Activated T-cell treated with anti-CD3 and anti-CD28 coated beads for 48 hours (primary cell): ENCODE data around the gene FAF2.

Experiments used
- DNase-seq: peaks from one replicate; pipeline ENCODE4 v3.0.0-alpha.2; 2020; ENCODE audit warnings: low read depth

Gene FAF2

DNA sequence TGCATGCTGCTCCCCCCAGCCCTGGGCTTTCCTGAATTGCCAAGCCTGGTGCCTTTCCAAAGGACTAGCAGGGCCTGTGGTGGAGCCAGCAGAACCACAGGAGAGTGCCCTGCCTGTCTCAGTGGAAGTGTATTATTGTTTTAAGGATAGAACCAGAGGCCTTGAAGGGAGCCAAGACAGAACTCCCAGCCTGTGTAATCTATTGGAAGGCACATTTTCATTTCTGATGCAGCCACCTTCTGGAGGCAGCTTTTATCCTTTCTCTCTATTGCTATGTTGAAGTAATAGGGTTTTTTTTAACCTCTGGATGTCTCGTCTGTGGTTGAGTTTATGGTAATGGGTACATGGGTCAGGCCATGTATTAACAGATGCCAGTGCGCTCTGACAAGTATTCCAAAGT, 59.7 kb downstream of the FAF2 start:
- DNase-seq: no peak

DNA sequence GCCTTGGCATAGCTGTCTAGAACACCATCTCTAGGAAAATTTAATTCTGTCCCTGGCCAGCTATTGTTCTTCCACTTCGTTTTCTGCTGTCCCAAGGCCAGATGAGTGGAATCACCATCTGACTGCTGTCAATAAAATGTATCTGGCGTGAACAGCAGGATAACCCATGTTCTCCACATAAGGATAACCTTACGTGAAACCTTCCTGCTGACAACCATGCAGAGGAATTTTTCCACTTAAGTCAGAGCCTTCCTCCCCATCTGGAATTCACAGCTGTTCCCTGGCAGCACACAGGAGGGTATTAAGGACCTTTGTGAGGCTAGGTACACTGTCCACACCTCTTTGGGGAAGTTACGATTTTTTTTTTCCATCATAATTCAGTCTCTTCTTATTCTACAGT, 60.4 kb downstream of the FAF2 start:
- no peak for DNase-seq

DNA sequence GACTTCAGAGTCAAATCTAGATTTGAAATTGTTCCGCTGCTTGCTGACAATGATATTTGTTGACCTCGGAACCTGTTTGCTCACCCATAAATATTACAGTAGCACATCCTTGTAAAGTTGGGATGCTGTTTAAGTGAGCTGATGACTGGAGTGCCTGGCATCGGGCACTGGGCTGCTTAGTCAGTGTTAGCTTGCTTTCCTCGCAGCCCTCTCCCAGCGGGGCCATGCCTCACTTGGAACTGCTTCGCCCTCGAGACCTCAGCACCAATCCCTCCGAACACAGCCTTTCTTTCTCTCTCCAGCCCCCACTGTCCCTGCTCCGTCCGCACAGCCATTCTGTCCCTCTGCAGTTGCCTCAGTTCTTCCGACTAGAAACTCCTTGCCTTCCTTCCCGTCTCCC, 65.6 kb downstream of the FAF2 start:
- DNase-seq: no peak

DNA sequence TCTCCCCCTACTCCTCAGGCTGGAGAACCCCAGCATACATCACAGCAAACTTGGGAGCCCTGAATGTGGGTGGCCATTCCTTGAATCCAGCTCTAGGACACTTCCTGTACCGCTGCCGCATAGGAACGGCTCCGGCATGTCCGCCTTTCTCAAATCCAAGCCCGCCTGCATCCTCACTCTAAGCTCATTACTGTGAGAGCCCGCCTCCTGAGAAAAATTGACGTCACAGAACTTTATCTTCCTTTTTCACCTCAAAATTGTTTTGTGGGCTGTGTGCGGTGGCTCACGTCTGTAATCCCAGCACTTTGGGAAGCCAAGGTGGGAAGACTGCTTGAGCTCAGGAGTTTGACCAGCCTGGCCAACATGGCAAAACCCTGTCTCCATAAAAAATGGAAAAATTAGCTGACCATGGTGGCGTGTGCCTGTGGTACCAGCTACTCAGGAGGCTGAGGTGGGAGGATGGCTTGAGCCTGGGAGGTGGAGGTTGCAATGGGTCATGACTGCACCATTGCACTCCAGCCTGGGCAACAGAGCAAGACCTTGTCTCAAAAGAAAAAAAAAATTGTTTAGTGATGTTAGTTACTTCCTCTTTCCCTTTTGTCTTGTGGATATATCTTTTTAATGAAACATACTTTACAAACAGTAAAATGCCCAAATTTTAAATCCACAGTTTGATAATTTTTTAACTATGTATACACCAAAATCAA, 66.2 kb downstream of the FAF2 start:
- no peak for DNase-seq

DNA sequence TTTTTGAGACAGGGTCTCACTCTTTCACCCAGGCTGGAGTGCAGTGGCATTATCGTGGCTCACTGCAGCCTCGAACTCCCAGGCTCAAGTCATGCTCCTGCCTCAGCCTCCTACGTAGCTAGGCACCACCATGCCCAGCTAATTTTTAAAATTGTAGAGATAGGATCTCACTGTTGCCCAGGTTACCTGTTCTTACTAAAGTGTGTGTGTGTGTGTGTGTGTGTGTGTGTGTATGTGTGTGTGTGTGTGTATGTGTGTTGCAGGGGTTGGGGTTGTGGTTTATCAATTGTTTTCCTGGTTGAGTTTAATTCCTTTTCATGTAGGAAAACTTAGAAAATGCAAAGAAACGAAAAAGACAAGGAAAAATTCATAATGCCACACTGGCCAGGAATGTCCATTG, 67.2 kb downstream of the FAF2 start:
- no peak for DNase-seq

DNA sequence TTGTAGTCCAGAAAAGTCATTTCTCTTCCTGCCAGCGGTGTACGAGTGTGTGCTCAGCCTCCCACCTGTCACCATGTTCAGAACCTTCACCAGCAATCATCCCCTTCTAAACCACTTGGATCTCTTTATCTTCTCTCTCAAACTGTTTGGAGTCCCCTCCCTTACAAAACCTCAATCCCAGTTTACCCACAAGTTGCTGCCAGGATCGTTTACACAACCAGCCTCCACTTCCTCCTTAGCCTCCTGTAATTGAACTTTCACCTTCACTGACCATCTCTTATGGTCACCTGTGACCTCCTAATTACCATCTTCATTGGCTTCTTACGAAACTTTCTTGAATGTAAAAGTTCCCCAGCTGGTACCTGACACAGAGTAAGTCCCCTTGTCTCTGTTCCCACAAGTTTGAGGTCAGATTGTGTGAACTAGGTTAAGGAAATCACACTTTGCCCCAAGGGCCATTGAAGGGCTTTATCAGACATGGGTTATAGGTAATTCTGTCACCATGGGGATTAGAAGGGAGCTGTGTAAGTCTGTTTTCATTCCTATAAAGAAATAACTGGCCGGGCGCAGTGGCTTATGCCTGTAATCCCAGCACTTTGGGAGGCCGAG, 69.0 kb downstream of the FAF2 start:
- DNase-seq: no peak

DNA sequence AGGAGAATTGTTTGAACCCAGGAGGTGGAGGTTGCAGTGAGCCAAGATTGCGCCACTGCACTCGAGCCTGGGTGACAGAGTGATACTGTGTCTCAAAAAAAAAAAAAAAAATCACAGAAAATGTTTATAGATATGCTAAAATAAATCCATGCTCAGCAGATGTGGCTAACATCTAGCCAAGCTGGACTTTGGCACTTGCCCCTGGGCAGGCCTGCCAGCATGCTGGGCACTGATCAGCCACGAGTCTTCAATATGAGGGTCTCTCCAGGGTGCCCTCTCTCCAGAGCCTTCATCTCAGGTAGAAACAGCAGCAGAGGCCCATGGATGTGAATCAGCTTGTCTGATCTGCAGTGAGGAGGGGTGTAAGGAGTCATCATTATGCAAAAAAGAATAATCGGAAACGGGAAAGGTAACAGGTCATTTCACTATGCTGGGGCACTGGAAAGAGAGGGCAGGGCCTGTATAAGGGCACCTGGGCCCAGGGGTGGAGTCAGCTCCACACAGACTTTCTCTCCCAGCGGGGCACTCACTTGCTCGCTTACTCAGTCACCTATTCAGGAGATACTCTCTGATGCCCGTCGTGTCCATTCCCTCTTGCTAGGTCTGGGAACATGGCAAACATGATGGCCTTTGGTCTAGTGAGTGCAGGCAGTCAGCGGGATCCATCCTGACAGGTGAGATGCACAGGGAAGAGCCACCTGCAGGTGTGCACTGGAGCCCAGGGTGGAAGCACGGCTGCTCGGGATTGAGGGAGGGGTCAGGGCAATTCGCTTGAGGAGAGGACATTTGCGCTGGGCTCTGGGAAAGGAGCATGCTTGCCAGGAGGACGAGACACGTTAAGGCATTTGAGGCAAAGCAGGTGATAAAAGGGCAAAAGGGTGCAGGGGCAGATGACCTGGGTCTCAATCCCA, 71.9 kb downstream of the FAF2 start:
- DNase-seq: no peak

DNA sequence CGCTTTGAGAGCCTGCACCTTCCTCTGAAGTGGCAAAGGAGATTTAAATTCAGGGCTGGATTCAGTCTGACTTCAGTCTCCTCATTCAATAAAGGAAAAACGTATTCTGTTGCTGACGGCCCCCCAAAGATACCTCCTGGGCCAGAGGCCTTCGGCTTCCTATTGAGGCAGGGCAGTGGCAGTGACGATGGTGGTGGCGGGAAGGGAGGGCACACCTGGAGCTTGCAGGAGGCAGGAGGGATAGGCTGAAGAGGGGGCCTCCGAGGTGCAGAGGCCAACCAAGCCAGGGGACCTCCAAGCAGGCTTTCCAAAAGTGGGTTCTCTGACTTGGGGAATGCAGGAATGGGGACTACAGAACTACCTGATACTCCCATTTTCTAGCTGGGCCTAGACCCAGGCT, 73.1 kb downstream of the FAF2 start:
- no peak for DNase-seq

DNA sequence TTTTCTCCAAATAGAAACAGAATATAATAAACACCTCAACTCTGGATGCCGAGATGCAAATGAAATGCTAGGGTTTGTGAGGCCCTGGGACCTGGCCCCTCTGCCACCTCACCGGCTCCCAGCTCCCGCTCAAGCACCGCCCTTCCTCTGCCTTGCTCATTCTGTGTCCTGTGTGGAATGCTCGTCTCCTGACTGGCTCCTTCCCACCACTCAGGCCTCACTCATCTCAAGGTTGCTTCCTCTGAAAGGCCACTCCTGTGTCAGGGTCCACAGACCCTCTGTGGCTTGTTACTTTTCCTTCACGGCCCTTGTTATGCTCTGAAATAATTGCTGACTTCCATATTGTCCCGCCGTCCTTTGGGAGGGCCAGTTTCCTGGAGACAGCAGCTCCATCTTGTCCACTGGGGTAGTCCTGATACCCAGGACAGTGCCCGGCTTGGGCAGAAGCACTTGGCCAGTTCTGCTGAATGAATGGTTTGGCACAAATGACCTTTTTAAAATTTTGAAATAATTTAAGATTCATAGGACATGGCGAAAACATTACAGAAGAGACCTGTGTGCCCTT, 73.6 kb downstream of the FAF2 start:
- DNase-seq: no peak

DNA sequence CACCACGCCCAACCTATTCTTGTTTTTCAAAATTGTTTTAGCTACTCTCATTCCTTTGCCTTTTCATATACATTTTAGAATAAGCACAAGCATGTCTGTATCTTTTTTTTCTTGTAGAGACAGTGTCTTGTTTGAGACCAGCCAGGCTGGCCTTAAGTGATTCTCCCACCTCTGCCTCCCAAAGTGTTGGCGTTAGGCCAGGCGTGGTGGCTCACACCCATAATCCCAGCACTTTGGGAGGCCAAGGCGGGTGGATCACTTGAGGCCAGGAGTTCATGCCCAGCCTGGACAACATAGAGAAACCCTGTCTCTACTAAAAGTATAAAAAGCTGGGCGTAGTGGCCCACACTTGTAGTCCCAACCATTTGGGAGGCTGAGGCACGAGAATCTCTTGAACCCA, 76.0 kb downstream of the FAF2 start:
- no peak for DNase-seq

DNA sequence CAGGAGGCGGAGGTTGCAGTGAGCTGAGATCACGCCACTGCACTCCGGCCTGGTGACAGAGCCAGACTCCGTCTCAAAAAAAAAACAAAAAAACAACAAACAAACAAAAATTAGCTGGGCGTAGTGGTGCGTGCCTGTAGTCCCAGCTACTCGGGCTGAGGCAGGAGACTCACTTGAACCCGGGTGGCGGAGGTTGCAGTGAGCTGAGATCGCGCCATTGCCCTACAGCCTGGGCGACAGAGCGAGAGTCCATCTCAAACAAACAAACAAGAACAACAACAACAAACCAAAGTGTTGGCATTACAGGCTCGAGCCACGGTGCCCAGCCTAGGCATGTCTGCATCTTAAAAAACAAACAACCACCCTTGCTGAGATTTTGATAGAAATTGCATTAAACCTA, 76.8 kb downstream of the FAF2 start:
- no peak for DNase-seq

DNA sequence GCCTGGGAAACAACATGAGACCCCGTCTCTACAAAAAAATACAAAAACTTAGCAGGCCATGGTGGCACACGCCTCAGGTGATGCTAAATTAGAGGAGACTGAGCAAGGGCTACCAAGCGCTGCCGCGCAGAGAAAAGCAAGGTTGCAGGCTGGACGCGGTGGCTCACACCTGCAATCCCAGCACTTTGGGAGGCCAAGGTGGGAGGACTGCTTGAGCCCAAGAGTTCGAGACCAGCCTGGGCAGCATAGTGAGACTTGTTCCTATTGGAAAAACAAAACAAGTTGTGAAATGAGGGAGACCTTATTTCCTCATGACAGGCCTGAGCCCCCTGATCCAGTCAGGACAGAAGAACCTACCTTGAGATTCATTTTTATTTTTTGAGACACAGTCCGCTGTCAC, 77.5 kb downstream of the FAF2 start:
- no peak for DNase-seq

DNA sequence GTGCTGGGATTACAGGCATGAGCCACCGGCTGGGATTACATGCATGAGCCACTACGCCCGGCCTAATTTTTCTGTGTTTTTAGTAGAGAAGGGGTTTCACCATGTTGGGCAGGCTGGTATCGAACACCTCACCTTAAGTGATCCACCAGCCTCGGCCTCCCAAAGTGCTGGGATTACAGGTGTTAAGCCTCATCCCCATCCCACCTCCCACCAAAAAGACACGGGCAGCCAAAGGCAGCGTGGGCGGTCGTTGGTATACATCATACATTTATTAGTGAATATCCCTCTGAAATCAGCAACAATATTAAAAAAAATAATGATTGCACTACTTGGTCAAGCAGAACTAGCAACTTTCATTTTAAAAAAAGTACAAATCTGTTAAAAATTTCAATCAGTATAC, 78.3 kb downstream of the FAF2 start:
- DNase-seq: no peak

DNA sequence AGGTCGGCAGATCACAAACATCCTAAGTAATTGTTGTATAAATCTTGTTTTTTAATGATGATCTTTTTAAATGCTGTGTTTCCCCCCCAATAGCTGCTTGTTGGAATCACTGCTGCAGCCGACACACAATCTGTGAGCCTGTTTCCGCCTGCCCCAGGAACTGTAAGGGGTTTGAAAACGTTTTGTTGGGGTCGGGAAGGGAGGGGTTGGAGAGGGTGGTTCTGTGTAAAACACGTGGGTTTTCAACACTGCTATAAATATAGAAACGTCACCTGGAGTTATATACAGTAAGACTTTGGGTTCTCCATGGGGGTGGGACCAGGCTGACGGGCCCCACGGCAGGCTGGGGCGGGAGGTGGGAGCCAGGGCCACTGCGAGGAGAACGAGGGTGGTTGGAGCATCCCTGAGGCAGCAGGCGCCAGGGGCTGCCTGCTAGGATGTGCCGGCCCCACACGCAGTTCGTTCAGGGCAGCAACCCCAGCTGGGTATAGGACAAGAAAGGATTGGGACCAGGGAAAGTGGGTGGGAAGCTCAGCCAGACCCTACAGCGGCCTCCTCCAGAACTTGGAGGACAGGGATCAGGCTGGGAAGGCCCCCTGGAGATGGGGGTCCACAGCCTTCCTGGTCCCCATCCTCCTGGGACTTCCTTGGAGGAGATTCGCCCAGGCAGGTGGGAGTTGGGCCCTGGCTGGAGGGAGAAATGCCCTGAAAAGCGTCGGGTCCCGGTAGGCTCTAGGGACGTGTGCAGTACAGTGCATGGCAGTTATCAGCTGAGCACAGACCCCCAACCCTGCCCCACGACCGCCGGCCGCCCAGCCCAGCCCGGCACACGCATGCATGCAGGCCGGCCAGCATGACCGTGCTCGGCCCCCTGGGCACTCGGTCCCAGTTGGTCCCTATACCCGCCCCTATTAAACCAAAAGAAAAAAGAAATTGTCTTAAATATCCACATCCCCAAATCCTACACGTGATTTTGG, 79.3 kb downstream of the FAF2 start:
- DNase-seq: no peak

DNA sequence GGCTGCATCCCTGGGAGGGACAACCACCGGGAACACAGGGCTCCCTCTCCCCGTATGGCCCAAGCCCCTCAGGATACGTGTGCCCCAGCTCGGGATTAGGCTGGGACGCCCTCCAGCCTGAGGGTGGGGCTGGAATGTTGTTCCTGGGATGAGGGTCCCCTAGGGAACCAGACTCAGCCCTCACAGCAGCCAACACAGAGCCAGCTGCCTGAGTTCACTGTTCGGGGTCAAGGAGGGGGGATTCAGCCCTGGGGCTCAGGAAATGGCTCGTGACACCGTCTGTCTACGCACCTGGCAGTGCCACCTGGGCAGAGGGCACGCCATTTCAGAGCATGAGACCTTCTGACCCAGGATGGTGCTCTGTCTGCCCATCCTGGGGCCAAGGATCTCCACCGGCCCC, 80.1 kb downstream of the FAF2 start:
- no peak for DNase-seq

DNA sequence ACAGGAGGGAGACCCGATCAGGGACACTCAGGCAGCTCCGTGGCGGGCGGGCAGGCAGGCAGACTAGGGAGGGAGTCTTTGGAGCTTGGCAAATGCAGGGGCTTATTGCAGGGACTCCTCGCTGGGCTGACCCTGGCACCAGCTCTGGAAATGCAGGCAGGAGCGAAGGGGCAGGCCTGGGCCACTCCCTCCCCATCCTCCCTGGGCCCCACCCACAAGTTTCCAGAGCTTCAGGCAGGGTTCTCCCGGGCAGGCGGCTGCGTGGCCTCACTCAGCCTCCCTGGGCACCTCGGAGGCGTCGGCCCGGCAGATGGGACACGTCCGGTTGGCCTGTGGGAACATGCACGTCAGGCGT, 80.6 kb downstream of the FAF2 start:
- no peak for DNase-seq

DNA sequence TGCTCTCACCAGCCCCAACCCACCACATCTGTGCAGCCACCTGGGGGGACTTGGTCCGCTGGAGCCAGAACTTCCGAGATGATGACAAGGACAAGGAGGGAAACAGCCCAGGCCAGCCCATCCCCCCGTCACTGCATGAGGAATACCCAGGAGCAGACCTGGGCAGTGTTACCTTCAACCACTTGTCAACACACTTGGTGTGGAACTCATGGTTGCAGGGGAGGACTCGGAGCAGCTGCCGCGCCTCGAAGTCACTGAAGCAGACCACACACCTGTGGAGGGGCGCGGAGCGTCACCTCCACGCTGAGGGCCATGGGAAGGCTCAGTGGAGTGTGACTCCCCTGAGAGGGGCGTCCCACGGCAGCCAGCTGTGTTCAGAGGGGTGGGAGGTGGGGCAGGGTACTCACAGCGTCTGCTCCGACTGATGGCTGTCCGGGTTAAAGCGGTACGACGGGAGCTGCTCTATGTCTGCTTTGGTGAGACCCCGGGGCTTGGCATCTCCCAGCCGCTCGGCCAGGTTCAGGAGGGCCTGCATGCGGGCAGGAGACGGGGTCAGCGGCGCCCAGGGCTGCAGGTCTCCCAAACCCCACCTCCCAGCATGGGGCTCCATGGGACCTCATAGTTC, 81.0 kb downstream of the FAF2 start:
- DNase-seq: no peak

DNA sequence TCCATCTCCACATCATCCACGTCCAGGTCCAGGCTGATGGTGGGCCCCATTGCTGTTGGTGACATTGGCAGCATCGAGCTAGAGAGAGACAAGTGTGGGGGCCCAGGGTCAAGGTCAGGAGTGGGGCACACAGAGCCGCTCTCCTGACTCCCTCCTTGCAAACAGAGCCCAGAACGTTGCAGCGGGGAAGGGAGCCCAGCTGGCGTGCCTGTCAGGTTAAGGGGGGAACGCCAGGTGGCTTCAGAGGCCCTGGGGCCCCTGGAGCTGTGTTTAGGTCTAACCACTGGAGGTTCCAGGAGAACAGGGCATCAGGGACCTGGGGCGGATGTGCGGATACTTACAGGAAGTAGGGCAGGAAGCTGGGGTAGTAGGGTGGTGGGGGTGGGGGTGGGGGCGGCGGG, 81.6 kb downstream of the FAF2 start:
- no peak for DNase-seq

DNA sequence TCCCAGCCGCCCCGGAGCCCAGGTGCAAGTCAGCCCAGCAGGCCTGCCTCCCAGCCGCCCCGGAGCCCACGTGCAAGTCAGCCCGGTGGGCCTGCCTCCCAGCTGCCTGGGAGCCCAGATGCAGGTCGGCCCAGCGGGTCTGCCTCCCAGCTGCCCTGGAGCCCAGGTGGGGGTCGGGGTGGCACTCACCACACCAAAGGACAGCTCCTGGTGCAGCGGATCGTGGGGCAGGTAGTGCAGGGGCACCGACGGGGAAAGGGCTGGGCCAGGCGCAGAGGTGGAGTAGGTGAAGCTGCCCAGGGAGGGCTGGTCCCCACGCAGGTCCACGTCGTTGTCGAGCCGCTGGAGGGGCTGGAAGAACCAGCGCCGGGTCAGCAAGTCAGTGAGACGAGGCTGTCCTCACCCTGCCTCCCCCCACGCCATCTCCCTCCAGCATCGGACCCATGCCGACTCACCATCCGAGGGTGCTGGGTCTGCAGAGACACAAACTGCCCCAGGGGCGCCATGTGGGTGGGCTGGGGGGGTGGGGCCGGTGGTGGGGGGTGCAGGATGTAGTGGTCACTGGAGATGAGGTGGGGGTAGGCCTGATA, 82.3 kb downstream of the FAF2 start:
- no peak for DNase-seq

DNA sequence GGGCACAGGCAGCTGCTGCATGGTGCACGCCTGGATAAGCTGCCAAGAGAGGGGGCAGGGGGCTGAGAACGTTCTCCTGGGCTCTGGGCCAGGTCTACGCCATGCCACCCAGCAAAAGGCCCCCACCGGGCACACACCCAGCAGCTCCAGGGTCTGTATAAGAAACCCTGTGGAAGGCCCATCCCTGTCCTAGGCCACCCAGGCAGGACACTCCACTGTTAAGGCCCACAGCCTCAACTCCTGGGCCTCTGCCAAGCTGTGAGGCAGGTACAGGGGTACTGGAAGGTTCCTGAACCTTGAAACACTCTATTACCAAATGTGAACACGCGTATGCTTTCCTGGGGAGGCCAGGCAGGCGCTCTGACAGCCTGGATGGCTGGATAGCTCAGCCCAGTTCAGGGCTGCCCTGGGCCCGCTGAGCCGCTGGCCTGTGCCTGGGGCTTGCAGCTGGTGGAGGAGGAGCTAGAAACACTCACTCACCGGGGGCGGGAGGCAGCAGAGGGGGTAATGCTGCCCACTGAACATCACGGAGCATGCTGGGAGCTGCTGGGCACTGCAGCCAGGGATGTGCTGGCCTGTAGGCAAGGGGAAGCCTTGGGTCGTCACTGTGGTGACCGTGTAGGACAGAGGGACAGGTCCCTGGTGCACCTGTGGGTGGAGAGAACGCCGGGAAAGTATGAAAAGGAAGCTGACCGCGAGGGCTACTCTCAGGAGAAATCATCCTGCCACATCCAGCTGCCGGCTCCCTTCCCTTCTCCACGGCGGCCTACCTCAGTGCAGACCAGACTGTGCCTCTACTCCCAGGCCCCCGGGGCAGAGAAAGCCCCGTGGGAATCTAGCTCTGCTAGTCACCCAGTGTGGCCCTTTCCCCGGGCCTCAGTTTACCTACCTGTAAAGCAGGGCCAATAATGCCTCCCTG, 83.1 kb downstream of the FAF2 start:
- no peak for DNase-seq
